Smooth muscle cell (in vitro differentiated cells): ENCODE results near the gene GABARAP. TPM values are rescaled to one million over a fixed set of nuclear protein-coding genes. Genes with fewer than 3 reads are reported as not detected.
A peak's percentile ranks its signal among the peaks of the same experiment; 100 is the strongest.

Source experiments
- DNase-seq: peaks from one replicate; lab custom pipeline; 2025; ENCODE audit not compliant: unreplicated experiment; lab: John Stamatoyannopoulos, UW
- H2AFZ ChIP-seq: fragments of 200-600 bp; sonication (generic); 2 replicates; pipeline ENCODE4 v1.6.0; 2016; ENCODE audit warnings: antibody characterized with exemption, low read depth, mild to moderate bottlenecking
- H3F3A ChIP-seq: fragments of 200-600 bp; sonication (generic); 2 replicates; pipeline ENCODE4 v1.6.0; 2017; ENCODE audit warnings: antibody characterized with exemption, low read depth
- H3K27ac ChIP-seq: fragments of 200-600 bp; sonication (generic); 2 replicates; pipeline ENCODE4 v1.5.1; 2016; ENCODE audit warnings: low read depth, mild to moderate bottlenecking
- H3K27me3 ChIP-seq: fragments of 200-600 bp; sonication (generic); 2 replicates; pipeline ENCODE4 v1.6.1; 2016; ENCODE audit warnings: low read depth, mild to moderate bottlenecking
- H3K36me3 ChIP-seq: fragments of 200-600 bp; sonication (generic); 2 replicates; pipeline ENCODE4 v1.5.1; 2016; ENCODE audit warnings: low read depth
- H3K4me1 ChIP-seq: fragments of 200-600 bp; sonication (generic); 2 replicates; pipeline ENCODE4 v1.5.1; 2016; ENCODE audit warnings: low read depth
- H3K4me2 ChIP-seq: fragments of 200-600 bp; sonication (generic); 2 replicates; pipeline ENCODE4 v1.6.0; 2016; ENCODE audit warnings: mild to moderate bottlenecking
- H3K4me3 ChIP-seq: fragments of 200-600 bp; sonication (generic); 2 replicates; pipeline ENCODE4 v1.5.1; 2016; ENCODE audit warnings: mild to moderate bottlenecking
- H3K79me2 ChIP-seq: fragments of 200-600 bp; sonication (generic); 2 replicates; pipeline ENCODE4 v1.6.0; 2016; ENCODE audit warnings: low read depth, mild to moderate bottlenecking
- H3K9ac ChIP-seq: fragments of 200-600 bp; sonication (generic); 2 replicates; pipeline ENCODE4 v1.6.0; 2016; ENCODE audit warnings: low read depth
- H3K9me3 ChIP-seq: fragments of 200-600 bp; sonication (generic); replicated peaks from 2 replicates; pipeline ENCODE4 v1.5.1; 2016; ENCODE audit warnings: low read depth
- H4K20me1 ChIP-seq: fragments of 200-600 bp; sonication (generic); 2 replicates; pipeline ENCODE4 v1.6.0; 2016; ENCODE audit warnings: low read depth
- CTCF ChIP-seq: fragments of 200-600 bp; sonication (generic); IDR thresholded peaks from 2 replicates; pipeline ENCODE4 v1.5.1; 2017; ENCODE audit warnings: borderline replicate concordance, mild to moderate bottlenecking, antibody characterized with exemption; ENCODE audit not compliant: insufficient read depth, poor library complexity, severe bottlenecking
- WGBS: methylation state at CpG from one replicate; pipeline ENCODE4 v1.1.7; 2016; ENCODE audit warnings: low lambda C conversion rate; 5-methylcytosine and 5-hydroxymethylcytosine counted together
- polyA plus RNA-seq: library from polyadenylated mRNA; unstranded; fragments of >200 nt; fragmentation: Nextera tagmentation; extraction: Ambion mirVana; gene quantifications from 2 replicates; pipeline ENCODE4 v1.2.1, GENCODE V29; 2016
- total RNA-seq: library from RNA; depleted of rRNA; stranded (reverse); fragments of >200 nt; gene quantifications from 2 replicates; pipeline ENCODE4 v1.2.3, GENCODE V29; 2014

GABARAP gene
- total and polyA plus RNA-seq, 2 experiments from 2014 or later = 363 to 735 TPM

- H3K9ac ChIP-seq = peak within 1 kb of the TSS; percentile 97
- no peaks in the 10 kb centered on the region for H3K27me3 ChIP-seq
- H3K79me2 ChIP-seq = peaks cover 47% of the 10 kb centered on the region
- peak; percentile 95 for DNase-seq
- H3K4me1 ChIP-seq = peaks cover 18% of the 10 kb centered on the region
- H3K36me3 ChIP-seq = no peaks in the 10 kb centered on the region
- peaks cover 8% of the 10 kb centered on the region for H4K20me1 ChIP-seq
- WGBS = 3% methylated on average over 49 of the region's 55 CpGs
- peak within 1 kb of the TSS; percentile 91 for H3K4me2 ChIP-seq
- peak within 1 kb of the TSS; percentile 73 for H2AFZ ChIP-seq
- H3F3A ChIP-seq = no peaks in the 10 kb centered on the region
- peak within 1 kb of the TSS; percentile 100 for H3K4me3 ChIP-seq
- H3K9me3 ChIP-seq = no peaks in the 10 kb centered on the region
- TF ChIP-seq CTCF = no peak
- peak within 1 kb of the TSS; percentile 99 for H3K27ac ChIP-seq
These were observed 10.2 kb upstream of the GABARAP start, which contains the start of gene ELP5 for GRCh38 chr17:7252176-7253043. TSS of gene ELP5 (plus strand) at chr17:7252215. CDS start at chr17:7252551, 336 bp downstream.

- Histone ChIP-seq H4K20me1 (peaks cover 8% of the 10 kb centered on the region), H3K9ac (peak within 1 kb of the TSS; percentile 97), H3K79me2 (peaks cover 54% of the 10 kb centered on the region), H3K4me2 (peak within 1 kb of the TSS; percentile 91), H2AFZ (peak within 1 kb of the TSS; percentile 73), H3K4me3 (peak within 1 kb of the TSS; percentile 100), H3K27ac (peak within 1 kb of the TSS; percentile 99), H3K9me3 (no peaks in the 10 kb centered on the region), H3K27me3 (no peaks in the 10 kb centered on the region), H3K4me1 (peaks cover 18% of the 10 kb centered on the region), H3F3A (no peaks in the 10 kb centered on the region), H3K36me3 (no peaks in the 10 kb centered on the region)
- TF ChIP-seq CTCF = no peak
- peak; percentile 98 for DNase-seq
- 0% methylated on average over 17 of the region's 41 CpGs for WGBS
These were observed 9.5 kb upstream of the GABARAP start, which contains the start of gene CTDNEP1 for GRCh38 chr17:7251661-7252175. TSS of gene CTDNEP1 (minus strand) at chr17:7251734. CDS start at chr17:7251296, 438 bp downstream.

GRCh38 chr17:7250695-7251627 lies 8.7 kb upstream of the GABARAP start:
- Histone ChIP-seq H3K9me3 (no peaks in the 10 kb centered on the region), H4K20me1 (peaks cover 8% of the 10 kb centered on the region), H3K36me3 (no peaks in the 10 kb centered on the region), H3K4me1 (peaks cover 18% of the 10 kb centered on the region), H3K4me3 (peak overlapping the region; percentile 100), H3K27ac (peak overlapping the region; percentile 99), H3K79me2 (peaks cover 60% of the 10 kb centered on the region), H3F3A (no peaks in the 10 kb centered on the region), H3K4me2 (peak overlapping the region; percentile 91), H3K27me3 (no peaks in the 10 kb centered on the region), H2AFZ (peak overlapping the region; percentile 71), H3K9ac (peak overlapping the region; percentile 97)
- no peak for DNase-seq
- WGBS = 3% methylated on average over 23 of the region's 55 CpGs
- TF ChIP-seq CTCF = no peak
